GM23338 (cell line): ENCODE measurements around the gene LRFN4. TPM values are rescaled to one million over a fixed set of nuclear protein-coding genes. Genes with fewer than 3 reads are reported as not detected.

ENCODE experiments used
- ATAC-seq: fragments of 200-7000 bp; cut with Tn5 transposase; 3 replicates; pipeline ENCODE4 v1.9.1; 2020
- DNase-seq: peaks from one replicate; pipeline ENCODE4 v3.0.0-alpha.2; 2015; ENCODE audit warnings: low spot score
- H2AFZ ChIP-seq: fragments of 200-600 bp; sonication (generic); 2 replicates; pipeline ENCODE4 v1.8.0; 2016; ENCODE audit warnings: antibody characterized with exemption, mild to moderate bottlenecking, moderate library complexity
- H3F3A ChIP-seq: fragments of 200-600 bp; sonication (generic); replicated peaks from 2 replicates; pipeline ENCODE4 v1.8.0; 2017; ENCODE audit warnings: antibody characterized with exemption, mixed run types, low read depth
- H3K27ac ChIP-seq: fragments of 200-600 bp; sonication (generic); 2 replicates; pipeline ENCODE4 v1.6.1; 2016; ENCODE audit warnings: low read depth
- H3K27me3 ChIP-seq: fragments of 200-600 bp; sonication (generic); 2 replicates; pipeline ENCODE4 v1.8.0; 2016; ENCODE audit warnings: mild to moderate bottlenecking, mixed run types, moderate library complexity; ENCODE audit not compliant: insufficient read depth
- H3K36me3 ChIP-seq: fragments of 200-600 bp; sonication (generic); 2 replicates; pipeline ENCODE4 v1.8.0; 2016; ENCODE audit warnings: mild to moderate bottlenecking; ENCODE audit not compliant: insufficient read depth
- H3K4me1 ChIP-seq: fragments of 200-600 bp; sonication (generic); 2 replicates; pipeline ENCODE4 v1.8.0; 2016; ENCODE audit warnings: mild to moderate bottlenecking, moderate library complexity; ENCODE audit not compliant: insufficient read depth
- H3K4me2 ChIP-seq: fragments of 200-600 bp; sonication (generic); 2 replicates; pipeline ENCODE4 v1.7.1; 2017; ENCODE audit warnings: mixed run types
- H3K4me3 ChIP-seq: fragments of 200-600 bp; sonication (generic); 2 replicates; pipeline ENCODE4 v1.6.1; 2016; ENCODE audit warnings: mixed run types
- H3K79me2 ChIP-seq: fragments of 200-600 bp; sonication (generic); replicated peaks from 2 replicates; pipeline ENCODE4 v1.8.0; 2017; ENCODE audit warnings: mild to moderate bottlenecking; ENCODE audit not compliant: insufficient read depth
- H3K9me2 ChIP-seq: fragments of 200-600 bp; sonication (generic); 2 replicates; pipeline ENCODE4 v1.8.0; 2017; ENCODE audit not compliant: insufficient read depth
- H4K20me1 ChIP-seq: fragments of 200-600 bp; sonication (generic); replicated peaks from 2 replicates; pipeline ENCODE4 v1.8.0; 2017; ENCODE audit warnings: mild to moderate bottlenecking; ENCODE audit not compliant: insufficient read depth
- H3K27ac Mint-ChIP-seq: 2 replicates; pipeline ENCODE4 v1.8.0; 2020; ENCODE audit warnings: inconsistent platforms, mild to moderate bottlenecking, moderate library complexity, mixed read lengths
- H3K27me3 Mint-ChIP-seq: 3 replicates; pipeline ENCODE4 v1.8.0; 2022; ENCODE audit warnings: low read depth, mild to moderate bottlenecking, moderate library complexity, mixed read lengths, inconsistent platforms; ENCODE audit not compliant: insufficient read depth, poor library complexity
- H3K36me3 Mint-ChIP-seq: 3 replicates; pipeline ENCODE4 v1.8.0; 2021; ENCODE audit warnings: low read depth, mild to moderate bottlenecking, inconsistent platforms, moderate library complexity, mixed read lengths
- H3K4me1 Mint-ChIP-seq: 3 replicates; pipeline ENCODE4 v1.8.0; 2020; ENCODE audit warnings: mild to moderate bottlenecking, inconsistent platforms, mixed read lengths
- H3K4me3 Mint-ChIP-seq: 3 replicates; pipeline ENCODE4 v1.8.0; 2021; ENCODE audit warnings: moderate library complexity, mild to moderate bottlenecking, inconsistent platforms, mixed read lengths
- H3K9me3 Mint-ChIP-seq: 3 replicates; pipeline ENCODE4 v1.8.0; 2020; ENCODE audit warnings: moderate library complexity, mild to moderate bottlenecking, inconsistent platforms, mixed read lengths
- CREB1 ChIP-seq: fragments of 250-450 bp; sonication (Bioruptor Pico); IDR thresholded peaks from 2 replicates; pipeline ENCODE4 v1.5.0; 2020; ENCODE audit warnings: low read depth, mild to moderate bottlenecking, moderate library complexity
- CTCF ChIP-seq, 2 experiments: fragments of 200-600 bp in 1 of 2; sonication (generic) in 1 of 2; conservative IDR thresholded peaks; 2 replicates each; pipeline versions ENCODE4 v1.5.1 to v1.6.1; 2016 to 2017; ENCODE audit warnings: antibody characterized with exemption in 2 of 2, low read depth in 2 of 2, mild to moderate bottlenecking in 2 of 2, moderate library complexity in 1 of 2
- ETS1 ChIP-seq: IDR thresholded peaks from 2 replicates; pipeline ENCODE4 v1.6.1; 2016; ENCODE audit warnings: antibody characterized with exemption
- EZH2 ChIP-seq: fragments of 200-600 bp; sonication (generic); IDR thresholded peaks from one replicate; pipeline ENCODE4 v1.8.0; 2017; ENCODE audit warnings: antibody characterized with exemption, mild to moderate bottlenecking, low read depth; ENCODE audit not compliant: unreplicated experiment
- EZH2phosphoT487 ChIP-seq: fragments of 200-600 bp; sonication (generic); IDR thresholded peaks from one replicate; pipeline ENCODE4 v1.8.1; 2018; ENCODE audit warnings: antibody characterized with exemption; ENCODE audit not compliant: unreplicated experiment
- JUNB ChIP-seq: IDR thresholded peaks from one replicate; pipeline ENCODE4 v1.6.1; 2016; ENCODE audit warnings: antibody characterized with exemption; ENCODE audit not compliant: unreplicated experiment
- NANOG ChIP-seq: IDR thresholded peaks from 2 replicates; pipeline ENCODE4 v1.6.1; 2016; ENCODE audit warnings: antibody characterized with exemption, borderline replicate concordance
- REST ChIP-seq: IDR thresholded peaks from one replicate; pipeline ENCODE4 v1.6.1; 2018; ENCODE audit warnings: antibody characterized with exemption; ENCODE audit not compliant: unreplicated experiment
- STAT1 ChIP-seq: IDR thresholded peaks from one replicate; pipeline ENCODE4 v1.6.1; 2016; ENCODE audit warnings: antibody characterized with exemption; ENCODE audit not compliant: unreplicated experiment
- ZNF114 ChIP-seq: fragments of 250-450 bp; sonication (Bioruptor Pico); IDR thresholded peaks from 2 replicates; pipeline ENCODE4 v1.5.0; 2020; ENCODE audit warnings: mild to moderate bottlenecking, moderate library complexity
- ZNF331 ChIP-seq: fragments of 250-450 bp; sonication (Bioruptor Pico); IDR thresholded peaks from 2 replicates; pipeline ENCODE4 v1.5.0; 2020; ENCODE audit warnings: low read depth, mild to moderate bottlenecking, moderate library complexity
- ZNF462 ChIP-seq: fragments of 250-450 bp; sonication (Bioruptor Pico); IDR thresholded peaks from 2 replicates; pipeline ENCODE4 v1.5.0; 2020; ENCODE audit warnings: mild to moderate bottlenecking, moderate library complexity
- polyA plus RNA-seq: library from polyadenylated mRNA; unstranded; fragments of >200 nt; fragmentation: Nextera tagmentation; extraction: Ambion mirVana; gene quantifications from 2 replicates; pipeline ENCODE4 v1.2.1, GENCODE V29; 2016
- total RNA-seq: library from RNA; depleted of rRNA; stranded (reverse); fragments of >200 nt; shearing (Covaris generic); gene quantifications from 2 replicates; pipeline ENCODE4 v1.2.3, GENCODE V29; 2014

The LRFN4 gene
- total and polyA plus RNA-seq, 2 experiments from 2014 or later = 9.8 to 63.5 TPM

- TF ChIP-seq ZNF462 = no peak
- TF ChIP-seq EZH2phosphoT487 = no peak
Observed at GRCh38 chr11:66881451-66881835, 24.6 kb downstream of the LRFN4 start (continued).

GRCh38 chr11:66881927-66882452, 25.1 kb downstream of the LRFN4 start:
- Mint-ChIP-seq H3K9me3 (no peaks in the 10 kb centered on the region), H3K27ac (0 out of 2 replicates have a peak overlapping the region, but pooled peaks have one; percentile 21), H3K27me3 (peaks cover 7% of the 10 kb centered on the region), H3K36me3 (no peaks in the 10 kb centered on the region), H3K4me1 (peaks cover 51% of the 10 kb centered on the region), H3K4me3 (no peak overlapping the region; the same call in 2 of the 3 replicates)
- no peaks in the 10 kb centered on the region for H3K27me3 ChIP-seq
- no peaks in the 10 kb centered on the region for H4K20me1 ChIP-seq
- no peak overlapping the region for H3K4me3 ChIP-seq
- ATAC-seq (no peak), DNase-seq (no peak)
- no peaks in the 10 kb centered on the region for H3F3A ChIP-seq
- no peak overlapping the region for H2AFZ ChIP-seq
- H3K27ac ChIP-seq = no peak overlapping the region
- no peaks in the 10 kb centered on the region for H3K36me3 ChIP-seq
- peaks cover 10% of the 10 kb centered on the region; the same call in 1 of the 2 replicates for H3K4me1 ChIP-seq
- no peaks in the 10 kb centered on the region for H3K9me2 ChIP-seq
- no peaks in the 10 kb centered on the region for H3K79me2 ChIP-seq
- H3K4me2 ChIP-seq = no peak overlapping the region
- no peak for TF ChIP-seq EZH2
- TF ChIP-seq REST = no peak
- no peak for TF ChIP-seq STAT1
- no peak for TF ChIP-seq EZH2phosphoT487
- TF ChIP-seq NANOG = no peak
- TF ChIP-seq ZNF331 (CRISPR knock-in tag) = no peak
- no peak for TF ChIP-seq JUNB
- no peak for TF ChIP-seq ETS1
- TF ChIP-seq CREB1 (CRISPR knock-in tag) = no peak
- TF ChIP-seq ZNF114 (CRISPR knock-in tag) = no peak
- no peak for TF ChIP-seq CTCF (conservative IDR thresholded peaks at IDR 0.05; ENCODE audit: low read depth in 2 of 2)
